Measurements from ENCODE around the gene ARGFX. TPM values are rescaled to one million over a fixed set of nuclear protein-coding genes. Genes with fewer than 3 reads are reported as not detected.

ARGFX gene
- total RNA-seq, result not detected in 2 replicates

DNA sequence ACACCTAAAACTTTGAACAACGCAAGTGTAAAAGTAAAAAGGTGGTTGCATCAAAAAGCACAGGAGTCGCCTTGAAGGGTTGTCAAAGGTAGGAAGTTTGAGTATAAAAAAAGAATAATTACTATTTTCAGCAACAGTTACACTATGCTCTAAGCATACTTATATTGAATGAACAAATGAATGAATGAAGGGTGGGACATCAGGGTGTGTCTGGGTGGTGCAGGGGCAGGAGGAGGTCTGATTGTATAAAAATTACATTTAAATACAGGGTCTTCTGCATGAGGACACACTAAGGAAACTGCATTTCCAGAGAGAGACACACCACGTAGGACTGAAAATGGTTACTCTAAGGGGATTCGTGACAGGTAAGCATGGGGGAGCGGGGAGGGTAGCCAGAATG, at the start of gene ARGFX:
Gene ARGFX (plus strand): TSS at position 301 of the 400 bp plus-strand sequence. CDS start 2,765 bp downstream, outside the sequence.

DNA sequence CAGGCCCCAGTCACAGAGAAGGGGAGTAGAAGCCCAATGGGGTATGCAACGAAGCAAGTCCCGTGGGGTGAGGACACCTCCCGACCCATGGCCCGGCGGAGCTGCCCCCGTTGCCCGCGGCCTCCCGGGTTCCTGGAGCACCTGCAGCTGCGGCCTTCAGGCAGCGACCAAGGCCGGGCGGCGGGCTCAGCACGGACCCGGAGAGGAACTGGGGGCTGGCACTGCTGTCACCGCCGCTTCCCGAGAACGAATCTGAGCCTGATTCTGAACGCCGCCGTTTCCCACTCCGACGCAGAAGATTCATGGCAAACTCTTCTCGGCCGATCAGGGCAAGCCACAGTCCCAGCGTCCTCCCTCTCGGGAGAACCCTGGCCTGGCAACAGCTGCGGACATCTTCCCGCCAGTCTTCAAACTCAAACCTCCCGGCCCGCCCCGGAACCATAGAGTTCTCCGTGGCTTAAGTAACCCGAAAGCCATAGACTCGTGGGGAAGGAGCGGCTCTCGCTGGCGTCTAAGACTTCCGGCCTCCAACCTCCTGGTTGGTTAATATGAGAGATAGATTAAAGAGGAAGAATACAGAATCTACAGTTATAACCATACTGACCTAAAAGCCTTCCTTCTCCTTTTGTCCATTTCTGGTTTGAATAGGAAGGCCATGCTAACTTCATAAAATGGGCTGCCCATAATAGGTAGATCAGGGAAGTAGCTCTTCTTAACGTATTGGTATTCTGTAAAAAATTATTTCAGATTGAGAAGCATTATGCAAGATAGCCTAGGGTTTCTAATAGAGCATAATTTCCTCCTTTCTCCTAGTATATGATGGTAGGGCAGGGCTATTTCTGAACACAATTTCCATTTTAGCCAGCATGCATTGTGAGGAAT, 21.9 kb upstream of the ARGFX start, which contains the start of gene POLQ:
Gene POLQ (minus strand): TSS at position 415 of the 882 bp plus-strand sequence. CDS start 111 bp downstream, at position 304.

DNA sequence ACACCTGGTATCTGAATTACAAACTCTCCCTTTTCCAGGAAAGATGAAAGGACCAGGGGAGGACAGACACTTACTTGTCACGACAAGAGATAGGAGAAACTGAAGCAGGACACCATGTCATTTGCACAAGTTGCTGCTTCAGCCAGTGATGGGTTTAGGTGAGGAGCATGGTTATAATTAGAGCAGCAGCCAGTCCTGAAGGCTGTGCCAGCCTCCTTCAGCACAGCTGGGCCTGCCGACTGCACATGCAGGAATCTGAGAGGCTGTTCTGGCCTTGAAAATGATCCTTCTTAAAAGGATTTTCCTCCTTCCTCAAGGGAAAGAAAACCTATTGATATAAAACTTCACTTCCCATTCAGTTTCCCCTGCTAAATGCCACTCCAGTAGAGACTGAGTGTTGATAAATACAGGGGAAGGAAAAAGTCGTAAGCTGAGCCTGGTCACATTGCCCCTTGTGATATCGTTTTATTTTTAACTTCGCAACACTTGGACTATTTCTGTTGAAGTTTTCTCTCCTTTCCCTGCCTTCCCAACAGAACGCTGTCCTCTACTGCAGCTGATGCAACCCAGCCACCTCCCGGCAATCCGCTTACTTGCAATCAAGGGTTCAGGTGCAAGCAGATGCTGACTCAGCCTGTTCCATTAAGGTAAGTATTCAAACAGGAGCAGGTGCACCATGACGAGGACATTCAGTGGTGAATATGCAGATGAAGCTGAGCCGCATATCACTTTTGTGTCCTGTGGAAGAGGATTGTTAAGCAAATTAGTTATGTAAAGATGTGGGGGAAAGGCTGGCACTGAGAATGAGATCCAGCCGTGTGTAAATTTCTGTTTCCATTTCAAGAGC, 25.3 kb downstream of the ARGFX start, which contains the start of gene FBXO40:
Gene FBXO40 (plus strand): TSS at position 524 of the 847 bp plus-strand sequence. CDS start 27,197 bp downstream, outside the sequence.

Other genes with a start within 250 kb of the ARGFX start
- gene POLQ, start 22.0 kb upstream of the ARGFX start, total RNA-seq, result 7.6 and 7.8 TPM in 2 replicates
- under 0.01 TPM in 1 of 2 replicates, not detected in the other for gene FBXO40, start 25.4 kb downstream of the ARGFX start, total RNA-seq
- 31.9 and 43.1 TPM in 2 replicates for gene HCLS1, start 93.0 kb downstream of the ARGFX start, total RNA-seq
- 29.6 and 53.6 TPM in 2 replicates for gene GOLGB1, start 181.8 kb downstream of the ARGFX start, total RNA-seq

Data from bladder microvascular endothelial cell (primary cell).